Metanephros (tissue), 2 donors: ENCODE results near the gene ZPBP2. TPM values are rescaled to one million over a fixed set of nuclear protein-coding genes. Genes with fewer than 3 reads are reported as not detected.

Experiments used
- small RNA-seq: library from RNA; depleted of rRNA; stranded (forward); fragments of <200 nt; gene quantifications from one replicate; pipeline ENCODE3, GENCODE V24; 2014; ENCODE audit warnings: low replicate concordance
- total RNA-seq: library from RNA; depleted of rRNA; stranded (reverse); fragments of >200 nt; gene quantifications from one replicate; pipeline ENCODE4 v1.2.3, GENCODE V29; 2014

The ZPBP2 gene, protein sequence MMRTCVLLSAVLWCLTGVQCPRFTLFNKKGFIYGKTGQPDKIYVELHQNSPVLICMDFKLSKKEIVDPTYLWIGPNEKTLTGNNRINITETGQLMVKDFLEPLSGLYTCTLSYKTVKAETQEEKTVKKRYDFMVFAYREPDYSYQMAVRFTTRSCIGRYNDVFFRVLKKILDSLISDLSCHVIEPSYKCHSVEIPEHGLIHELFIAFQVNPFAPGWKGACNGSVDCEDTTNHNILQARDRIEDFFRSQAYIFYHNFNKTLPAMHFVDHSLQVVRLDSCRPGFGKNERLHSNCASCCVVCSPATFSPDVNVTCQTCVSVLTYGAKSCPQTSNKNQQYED
- not detected for total RNA-seq

GRCh38 chr17:39867880-39868553 is at the start of gene ZPBP2:
TSS of gene ZPBP2 (plus strand) at chr17:39868202. CDS start at chr17:39868355, 153 bp downstream.

DNA sequence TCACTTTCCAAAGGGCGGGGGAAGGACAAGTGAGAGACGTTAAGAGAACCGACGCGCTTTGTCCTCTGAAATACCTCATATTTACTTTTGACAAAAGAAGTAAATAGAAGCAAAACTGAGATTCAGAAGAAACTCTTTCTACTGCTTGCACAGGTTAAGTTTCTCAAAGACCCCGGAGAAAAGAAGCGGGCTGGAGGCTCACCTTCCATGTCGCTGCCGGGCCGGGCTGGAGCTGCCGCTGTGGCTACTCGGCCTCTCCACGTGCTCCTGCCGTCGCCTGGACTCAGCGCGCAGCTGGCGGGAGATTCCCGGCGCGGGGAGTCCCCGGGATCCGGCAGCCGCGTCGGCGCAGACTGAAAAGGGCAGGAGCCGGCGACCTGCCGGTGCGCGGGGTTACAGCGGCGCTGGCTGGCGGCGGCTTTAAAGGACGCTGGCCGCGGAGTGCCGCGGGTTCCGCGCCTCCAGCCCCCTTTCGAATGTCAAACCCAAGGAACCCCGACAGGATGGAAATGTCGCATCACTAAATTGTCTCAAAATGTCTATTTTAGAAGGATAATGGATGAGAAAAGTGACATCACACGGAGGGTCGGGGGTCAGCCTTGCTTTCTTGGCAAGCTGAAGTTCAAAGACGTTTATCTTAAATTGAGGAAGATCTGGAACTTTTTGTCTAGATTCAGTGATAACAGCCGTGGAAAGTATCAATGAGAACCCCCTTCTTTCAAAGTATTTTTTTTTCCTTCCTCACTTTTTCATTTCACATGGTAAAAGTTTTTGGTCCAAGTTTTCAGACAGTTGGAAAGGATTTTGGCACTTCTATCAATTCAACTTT is 3.9 kb upstream of the ZPBP2 start, which contains the start of gene IKZF3:
IKZF3 (minus strand) TSS at position 395 of the 829 bp plus-strand sequence; CDS start at position 209, 186 bp downstream.

Small RNAs within 50 kb of the gene (small RNA-seq; reads per million reads assigned to genes)
- gene AC090844.1: not detected

Other genes starting within 250 kb of the ZPBP2 start
- 6.1 TPM for gene PPP1R1B, start 241.2 kb upstream of the ZPBP2 start, total RNA-seq
- 53.9 TPM for gene STARD3, start 231.1 kb upstream of the ZPBP2 start, total RNA-seq
- 70.2 TPM for gene TCAP, start 202.9 kb upstream of the ZPBP2 start, total RNA-seq
- gene PNMT, start 199.7 kb upstream of the ZPBP2 start, total RNA-seq: 3.7 TPM
- gene PGAP3, start 180.1 kb upstream of the ZPBP2 start, total RNA-seq: 27.8 TPM
- 237 TPM for gene ERBB2, start 168.1 kb upstream of the ZPBP2 start, total RNA-seq
- gene MIEN1, start 137.7 kb upstream of the ZPBP2 start, total RNA-seq: 12.8 TPM
- 35.7 TPM for gene GRB7, start 130.3 kb upstream of the ZPBP2 start, total RNA-seq
- gene IKZF3, start 3.9 kb upstream of the ZPBP2 start, total RNA-seq: 0.76 TPM
- gene GSDMB, start 50.4 kb downstream of the ZPBP2 start, total RNA-seq: 12.4 TPM
- 70.4 TPM for gene ORMDL3, start 59.4 kb downstream of the ZPBP2 start, total RNA-seq
- not detected for gene LRRC3C, start 59.5 kb downstream of the ZPBP2 start, total RNA-seq
- gene GSDMA, start 94.8 kb downstream of the ZPBP2 start, total RNA-seq: not detected
- 79.1 TPM for gene PSMD3, start 112.6 kb downstream of the ZPBP2 start, total RNA-seq
- not detected for gene CSF3, start 147.2 kb downstream of the ZPBP2 start, total RNA-seq
- 108 TPM for gene MED24, start 186.2 kb downstream of the ZPBP2 start, total RNA-seq
- gene THRA, start 194.8 kb downstream of the ZPBP2 start, total RNA-seq: 51.0 TPM
- 5.3 TPM for gene NR1D1, start 232.4 kb downstream of the ZPBP2 start, total RNA-seq